NCI-H345 treated with DMSO at 0.1 percent for 48 hours (cell line): Measurements from ENCODE around the gene OR2T12.
"Not testable (repeated sequence)": the region's sequence is repeated elsewhere in the genome, so short reads cannot be mapped to it uniquely, and the experiment has no call there.

ENCODE experiments used
- DNase-seq: peaks from one replicate; lab custom pipeline; 2025; ENCODE audit not compliant: unreplicated experiment; lab: John Stamatoyannopoulos, UW

The OR2T12 gene

GRCh38 chr1:248303324-248303723 is at the start of gene OR2T12:
Gene OR2T12 (minus strand): TSS chr1:248303424. CDS start chr1:248295578, 7,846 bp downstream.
- no peak for DNase-seq

GRCh38 chr1:248348475-248348874 is 45.3 kb upstream of the OR2T12 start, which contains the start of gene OR14C36:
Gene OR14C36 (plus strand): TSS chr1:248348775. CDS start chr1:248348775, 0 bp downstream.
- no peak for DNase-seq

GRCh38 chr1:248343451-248343850 is 40.2 kb upstream of the OR2T12 start:
- no peak for DNase-seq

GRCh38 chr1:248324468-248324867 is 21.2 kb upstream of the OR2T12 start, which contains the start of gene OR2M7:
Gene OR2M7 (minus strand): TSS chr1:248324568. CDS start chr1:248324568, 0 bp downstream.
- DNase-seq: no peak

- no peak for DNase-seq
Measured at GRCh38 chr1:248316796-248317195, 13.6 kb upstream of the OR2T12 start.

GRCh38 chr1:248306740-248307139 is 3.5 kb upstream of the OR2T12 start:
- DNase-seq: not testable (repeated sequence)

GRCh38 chr1:248306103-248306502 is 2.9 kb upstream of the OR2T12 start:
- DNase-seq: no peak

- DNase-seq: not testable (repeated sequence)
Measured at GRCh38 chr1:248305672-248306071, 2.4 kb upstream of the OR2T12 start.

- DNase-seq: no peak
Measured at GRCh38 chr1:248288391-248288790, 14.8 kb downstream of the OR2T12 start.

GRCh38 chr1:248277876-248278275 is 25.3 kb downstream of the OR2T12 start, which contains the start of gene OR2T33:
Gene OR2T33 (minus strand): TSS chr1:248277976. CDS start chr1:248273814, 4,162 bp downstream.
- no peak for DNase-seq

GRCh38 chr1:248273225-248273624 is 30.0 kb downstream of the OR2T12 start:
- DNase-seq: not testable (repeated sequence)

GRCh38 chr1:248268178-248268577 is 35.0 kb downstream of the OR2T12 start:
- no peak for DNase-seq

- DNase-seq: not testable (repeated sequence)
Measured at GRCh38 chr1:248259309-248259708, 43.9 kb downstream of the OR2T12 start.

- DNase-seq: no peak
Measured at GRCh38 chr1:248243204-248243603, 60.0 kb downstream of the OR2T12 start.
